CD4-positive, alpha-beta T cell treated with Interleukin-15 for 4 hours (primary cell): Measurements from ENCODE around the gene NAIF1.
"Not testable (repeated sequence)": the region's sequence is repeated elsewhere in the genome, so short reads cannot be mapped to it uniquely, and the experiment has no call there.

Experiments
- DNase-seq: peaks from one replicate; pipeline ENCODE4 v3.0.0-alpha.2; 2020; ENCODE audit warnings: low spot score

The NAIF1 gene, protein sequence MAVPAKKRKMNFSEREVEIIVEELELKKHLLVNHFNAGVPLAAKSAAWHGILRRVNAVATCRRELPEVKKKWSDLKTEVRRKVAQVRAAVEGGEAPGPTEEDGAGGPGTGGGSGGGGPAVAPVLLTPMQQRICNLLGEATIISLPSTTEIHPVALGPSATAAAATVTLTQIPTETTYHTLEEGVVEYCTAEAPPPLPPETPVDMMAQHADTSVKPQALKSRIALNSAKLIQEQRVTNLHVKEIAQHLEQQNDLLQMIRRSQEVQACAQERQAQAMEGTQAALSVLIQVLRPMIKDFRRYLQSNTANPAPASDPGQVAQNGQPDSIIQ

GRCh38 chr9:128066713-128067644 lies at the start of gene NAIF1:
Gene NAIF1, minus strand, starts transcription at chr9:128067320. Its CDS starts 219 bp downstream, at chr9:128067101.
- peak; percentile 98 for DNase-seq

- DNase-seq, result no peak
Measured at GRCh38 chr9:128116104-128117083, 49.3 kb upstream of the NAIF1 start.

DNA sequence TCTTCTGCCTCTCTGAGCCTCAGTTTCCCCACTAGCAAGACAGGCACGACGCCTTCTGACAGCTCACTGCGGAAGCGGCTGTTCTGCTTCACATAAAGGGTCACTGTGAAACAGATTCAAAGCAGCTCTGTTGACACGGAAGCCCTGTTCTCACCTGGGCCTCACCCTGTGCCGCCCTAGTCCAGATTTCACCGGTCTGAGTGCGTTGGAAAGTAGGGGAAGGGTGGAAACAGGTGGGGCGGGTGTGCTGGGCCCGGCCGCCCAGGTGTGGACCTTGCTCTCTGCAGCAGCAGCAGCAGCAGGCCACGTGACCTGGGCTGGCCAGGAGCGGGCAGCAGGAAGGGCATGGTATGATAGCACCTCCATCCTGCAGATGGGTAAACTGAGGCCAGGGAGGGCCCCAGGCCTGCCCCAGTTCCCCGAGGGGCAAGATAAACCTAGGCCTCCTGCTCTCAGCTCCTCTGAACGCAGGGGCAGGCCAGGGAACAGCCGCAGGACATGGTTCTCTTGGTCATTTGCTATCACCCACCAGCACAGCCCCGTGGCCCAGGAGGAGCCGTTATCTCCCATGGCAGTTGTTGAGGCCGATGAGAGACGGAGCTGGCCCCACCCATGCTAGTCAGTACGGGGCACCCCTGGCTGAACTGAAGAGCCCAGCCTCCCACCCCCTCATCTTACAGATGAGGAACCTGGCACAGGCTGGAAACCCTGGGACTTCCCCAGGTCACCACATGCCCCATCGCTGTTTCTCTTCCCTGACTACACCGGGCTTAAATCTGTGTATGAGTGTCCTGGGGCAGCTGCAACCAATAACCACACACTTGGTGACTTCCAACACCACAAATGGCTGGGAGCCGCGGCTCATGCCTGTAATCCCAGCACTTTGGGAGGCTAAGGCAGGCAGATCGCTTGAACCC lies 48.3 kb upstream of the NAIF1 start:
- DNase-seq, result no peak

DNA sequence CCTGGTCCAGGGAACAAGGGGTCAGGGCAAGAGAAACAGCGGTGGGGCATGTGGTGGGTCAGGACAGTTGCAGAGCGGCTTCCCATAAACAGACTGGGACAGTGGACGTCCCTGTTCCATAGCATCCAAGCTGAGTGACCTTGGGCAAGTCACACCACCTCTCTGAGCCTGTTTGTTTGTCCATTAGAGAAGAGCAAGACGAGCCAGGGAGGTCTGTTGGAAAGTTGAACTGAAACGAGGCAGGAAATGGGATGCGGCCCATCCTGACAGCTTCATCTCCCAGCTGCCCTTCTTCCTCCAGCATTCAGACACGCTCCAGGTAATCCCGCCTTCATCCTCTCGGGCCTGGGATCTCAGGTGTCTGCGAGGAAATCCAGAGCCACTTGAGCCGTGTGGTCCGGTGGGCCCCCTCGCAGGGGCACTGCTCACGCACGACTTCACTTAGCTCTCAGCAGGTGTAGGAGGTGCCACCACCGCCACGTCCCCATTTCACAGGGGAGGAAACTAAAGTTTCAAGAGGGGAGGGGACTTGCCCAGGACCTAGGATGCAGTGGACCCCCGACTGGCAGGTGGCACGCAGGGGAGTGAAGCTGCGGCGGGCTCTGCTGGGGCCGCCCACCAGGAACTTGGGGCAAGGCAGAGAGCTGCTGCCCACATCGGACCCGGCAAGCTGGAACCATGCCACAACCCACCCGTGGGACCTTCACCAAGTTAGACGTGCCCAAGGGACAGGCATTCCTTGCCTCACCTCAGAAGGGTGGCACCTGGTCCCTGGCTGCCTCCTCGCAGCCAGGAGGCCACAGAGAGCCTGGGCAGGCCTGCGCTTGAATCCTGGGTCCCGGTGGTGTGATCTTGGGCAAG lies 47.4 kb upstream of the NAIF1 start:
- DNase-seq, result no peak

DNA sequence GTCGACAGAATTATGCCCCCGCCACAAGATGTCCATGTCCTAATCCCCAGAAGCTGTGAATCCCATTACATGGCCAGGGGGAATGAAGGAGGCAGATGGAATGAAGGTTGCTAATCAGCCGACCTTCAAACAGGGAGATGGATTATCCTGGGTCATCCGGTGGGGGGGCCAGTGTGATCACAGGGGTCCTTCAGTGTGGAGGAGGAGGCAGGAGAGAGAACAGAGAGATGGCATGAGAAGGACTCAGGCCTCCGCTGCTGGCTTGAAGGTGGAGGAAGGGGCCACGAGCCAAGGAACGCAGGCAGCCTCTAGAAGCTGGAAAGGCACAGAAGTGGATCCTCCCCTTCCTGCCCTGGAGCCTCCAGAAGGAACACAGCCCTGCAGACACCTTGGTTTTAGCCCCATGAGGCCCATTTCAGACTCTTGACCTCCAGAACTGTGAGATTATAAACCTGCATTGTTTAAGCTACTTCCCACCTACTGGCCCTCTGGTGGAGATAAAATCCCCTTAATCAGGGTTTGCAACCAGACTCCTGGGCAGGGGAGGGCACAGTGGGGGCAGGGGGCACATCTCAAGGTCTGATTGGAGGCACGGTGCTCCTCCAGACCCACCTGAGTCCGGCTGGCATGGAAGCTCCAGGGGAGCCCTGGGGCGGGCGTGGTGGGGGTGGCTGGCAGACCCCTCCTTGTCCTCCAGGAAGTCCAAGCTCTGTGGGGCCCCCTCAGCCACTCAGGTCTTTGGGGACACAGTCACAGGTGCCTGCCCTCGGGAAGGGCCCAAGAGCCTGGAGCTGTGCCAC lies 46.6 kb upstream of the NAIF1 start:
- no peak for DNase-seq

DNA sequence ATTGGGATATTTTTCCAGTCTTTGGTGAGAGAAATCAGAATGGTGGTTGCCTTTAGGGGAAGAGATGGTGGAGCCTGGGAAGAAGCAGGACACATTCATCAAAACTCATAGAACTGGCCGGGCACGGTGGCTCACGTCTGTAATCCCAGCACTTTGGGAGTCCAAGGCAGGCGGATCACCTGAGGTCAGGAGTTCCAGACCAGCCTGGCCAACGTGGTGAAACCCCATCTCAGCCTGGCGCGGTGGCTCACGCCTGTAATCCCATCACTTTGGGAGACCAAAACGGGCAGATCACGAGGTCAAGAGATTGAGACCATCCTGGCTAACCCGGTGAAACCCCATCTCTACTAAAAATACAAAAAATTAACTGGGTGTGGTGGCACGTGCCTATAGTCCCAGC lies 44.6 kb upstream of the NAIF1 start:
- not testable (repeated sequence) for DNase-seq

DNA sequence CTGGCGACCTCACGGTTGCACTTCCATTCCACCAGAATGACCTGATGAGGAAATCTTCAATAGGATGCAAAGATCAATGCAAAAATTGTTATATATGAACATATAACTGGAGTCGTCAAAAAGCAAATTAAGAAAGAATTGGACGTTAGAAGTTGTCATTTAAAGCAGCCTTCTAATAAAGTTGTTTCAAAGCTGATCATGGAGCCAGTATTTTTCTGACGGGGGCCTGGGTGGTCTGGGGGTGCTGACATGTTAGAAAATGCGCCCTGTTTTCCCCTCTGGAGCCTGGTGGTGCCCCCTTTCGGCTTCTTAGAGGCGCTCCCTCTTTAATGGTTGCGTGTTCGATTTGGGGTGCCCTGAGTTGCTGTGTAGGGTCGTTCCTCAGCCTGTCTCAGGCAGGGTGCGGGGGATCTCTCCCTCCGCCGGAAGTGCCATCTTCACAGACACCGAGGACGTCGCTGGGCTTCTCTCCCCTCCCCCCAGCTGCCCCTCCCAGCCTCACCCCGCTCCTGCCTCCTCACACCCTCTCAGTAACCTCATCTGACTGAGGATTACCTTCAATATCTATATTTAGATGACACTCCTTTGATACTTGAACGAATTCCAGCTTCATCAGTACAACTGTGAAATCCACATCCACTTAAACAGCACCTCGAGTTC lies 42.1 kb upstream of the NAIF1 start:
- DNase-seq, result no peak

GRCh38 chr9:128108269-128109049 lies 41.3 kb upstream of the NAIF1 start:
- DNase-seq, result no peak

GRCh38 chr9:128107468-128108268 lies 40.5 kb upstream of the NAIF1 start:
- DNase-seq, result no peak

GRCh38 chr9:128106940-128107467 lies 39.9 kb upstream of the NAIF1 start:
- no peak for DNase-seq

- DNase-seq, result no peak
Measured at GRCh38 chr9:128106181-128106939, 39.2 kb upstream of the NAIF1 start.

- DNase-seq, result no peak
Measured at GRCh38 chr9:128105538-128106175, 38.5 kb upstream of the NAIF1 start.

- DNase-seq, result no peak
Measured at GRCh38 chr9:128104171-128104618, 37.1 kb upstream of the NAIF1 start.

DNA sequence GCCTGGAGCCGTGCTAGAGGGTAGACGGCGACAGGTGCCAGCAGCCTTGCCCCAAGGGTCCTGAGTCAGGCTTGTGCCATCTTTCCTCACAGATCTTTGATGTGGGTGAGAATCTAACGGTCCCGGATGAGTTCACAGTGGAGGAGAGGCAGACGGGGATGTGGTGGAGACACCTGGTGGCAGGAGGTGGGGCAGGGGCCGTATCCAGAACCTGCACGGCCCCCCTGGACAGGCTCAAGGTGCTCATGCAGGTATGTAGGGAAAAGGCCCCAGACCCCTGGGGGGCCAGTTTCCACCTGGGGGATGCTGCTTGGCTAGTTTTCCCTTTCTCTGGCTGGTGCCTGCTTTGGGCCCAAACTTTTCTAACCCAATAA lies 36.5 kb upstream of the NAIF1 start:
- peak; percentile 51 for DNase-seq
